Esophagus mucosa (tissue), 1 donor: ENCODE results near the gene ARSH. TPM values are rescaled to one million over a fixed set of nuclear protein-coding genes. Genes with fewer than 3 reads are reported as not detected.
A peak's percentile ranks its signal among the peaks of the same experiment; 100 is the strongest.
"Not testable (repeated sequence)": the region's sequence is repeated elsewhere in the genome, so short reads cannot be mapped to it uniquely, and the experiment has no call there.

Experiments used
- ATAC-seq: fragments of 200-7000 bp; cut with Tn5 transposase; one replicate; pipeline ENCODE4 v1.9.1; 2020
- total RNA-seq: library from RNA; stranded (reverse); gene quantifications from one replicate; pipeline ENCODE4 v1.2.4, GENCODE V29; 2023
- donor health status: DM: yes; HTN: yes; CAD: no.

Gene ARSH, protein sequence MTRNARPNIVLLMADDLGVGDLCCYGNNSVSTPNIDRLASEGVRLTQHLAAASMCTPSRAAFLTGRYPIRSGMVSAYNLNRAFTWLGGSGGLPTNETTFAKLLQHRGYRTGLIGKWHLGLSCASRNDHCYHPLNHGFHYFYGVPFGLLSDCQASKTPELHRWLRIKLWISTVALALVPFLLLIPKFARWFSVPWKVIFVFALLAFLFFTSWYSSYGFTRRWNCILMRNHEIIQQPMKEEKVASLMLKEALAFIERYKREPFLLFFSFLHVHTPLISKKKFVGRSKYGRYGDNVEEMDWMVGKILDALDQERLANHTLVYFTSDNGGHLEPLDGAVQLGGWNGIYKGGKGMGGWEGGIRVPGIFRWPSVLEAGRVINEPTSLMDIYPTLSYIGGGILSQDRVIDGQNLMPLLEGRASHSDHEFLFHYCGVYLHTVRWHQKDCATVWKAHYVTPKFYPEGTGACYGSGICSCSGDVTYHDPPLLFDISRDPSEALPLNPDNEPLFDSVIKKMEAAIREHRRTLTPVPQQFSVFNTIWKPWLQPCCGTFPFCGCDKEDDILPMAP
- 0.40 TPM for total RNA-seq

GRCh38 chrX:3006495-3006894 lies at the start of gene ARSH:
Gene ARSH (plus strand): TSS chrX:3006546. CDS start chrX:3006613, 67 bp downstream.
- ATAC-seq = no peak

- no peak for ATAC-seq
Observed at GRCh38 chrX:2958199-2958598, 48.1 kb upstream of the ARSH start.

DNA sequence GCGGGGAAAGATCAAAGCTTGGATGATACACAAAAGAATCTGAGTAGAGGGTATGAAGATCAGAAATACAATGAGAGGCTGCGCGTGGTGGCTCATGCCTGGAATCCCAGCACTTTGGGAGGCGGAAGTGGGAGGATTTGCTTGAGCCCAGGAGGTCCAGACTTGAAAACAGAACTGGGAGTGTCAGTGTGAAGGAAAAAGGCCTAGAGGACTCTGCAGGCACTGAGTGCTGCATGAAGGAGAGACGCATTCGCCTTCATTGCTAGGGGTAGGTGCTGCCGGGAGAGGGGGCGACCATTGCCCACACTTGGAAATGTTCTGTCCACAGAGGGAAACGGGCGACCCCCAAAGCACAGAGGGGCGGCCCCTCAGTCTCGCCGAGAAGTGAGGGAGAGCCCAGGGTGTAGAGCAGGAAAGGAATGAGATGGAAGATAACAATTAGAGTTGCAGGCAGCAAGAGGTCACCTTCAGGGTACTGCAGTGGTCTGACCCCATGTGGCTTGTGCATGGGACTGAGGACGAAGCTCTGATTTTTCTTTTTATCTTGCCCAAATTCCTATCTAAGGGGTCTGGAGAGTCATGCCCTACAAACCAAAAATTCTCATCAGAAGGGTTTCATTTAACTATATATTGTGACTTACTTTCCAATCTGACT lies 45.4 kb upstream of the ARSH start:
- no peak for ATAC-seq

- no peak for ATAC-seq
Observed at GRCh38 chrX:2962381-2962780, 44.0 kb upstream of the ARSH start.

- not testable (repeated sequence) for ATAC-seq
Observed at GRCh38 chrX:2963449-2963848, 42.9 kb upstream of the ARSH start.

DNA sequence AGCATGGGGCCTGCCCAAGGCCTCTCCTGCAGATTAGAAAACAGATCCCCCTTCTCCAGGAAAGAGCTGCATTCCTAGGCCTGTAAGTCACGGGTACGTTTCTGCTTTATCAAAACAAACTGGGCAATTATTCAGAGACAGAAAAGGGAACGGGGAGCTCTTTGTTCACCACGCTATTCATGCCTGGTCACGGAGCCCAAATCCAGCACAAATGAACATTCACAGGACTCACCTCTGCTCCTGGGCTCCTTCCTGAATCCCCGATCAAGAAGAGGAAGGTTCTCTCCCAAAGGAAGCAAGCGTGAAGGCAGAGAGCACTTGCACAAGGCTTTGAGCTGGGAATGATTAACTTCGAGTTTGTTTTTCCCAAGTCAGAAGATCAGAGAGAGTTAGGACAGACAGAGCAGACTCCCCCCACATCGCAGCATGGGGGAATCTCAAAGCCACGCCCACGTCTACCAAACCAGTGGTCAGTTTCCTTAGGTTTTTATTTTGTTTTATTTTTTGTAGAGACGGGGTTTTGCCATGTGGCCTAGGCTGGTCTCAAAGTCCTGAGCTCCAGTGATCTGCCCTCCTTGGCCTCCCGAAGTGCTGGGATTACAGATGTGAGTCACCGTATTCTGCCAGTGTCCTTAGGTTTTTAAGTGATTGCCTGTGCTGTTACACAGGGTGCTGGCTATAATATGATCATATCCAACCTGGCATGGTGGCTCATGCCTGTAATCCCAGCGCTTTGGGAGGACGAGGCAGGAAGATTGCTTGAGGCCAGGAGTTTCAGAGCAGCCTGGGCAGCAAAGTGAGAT lies 42.2 kb upstream of the ARSH start:
- ATAC-seq = not testable (repeated sequence)

- ATAC-seq = no peak
Observed at GRCh38 chrX:2965965-2966364, 40.4 kb upstream of the ARSH start.

DNA sequence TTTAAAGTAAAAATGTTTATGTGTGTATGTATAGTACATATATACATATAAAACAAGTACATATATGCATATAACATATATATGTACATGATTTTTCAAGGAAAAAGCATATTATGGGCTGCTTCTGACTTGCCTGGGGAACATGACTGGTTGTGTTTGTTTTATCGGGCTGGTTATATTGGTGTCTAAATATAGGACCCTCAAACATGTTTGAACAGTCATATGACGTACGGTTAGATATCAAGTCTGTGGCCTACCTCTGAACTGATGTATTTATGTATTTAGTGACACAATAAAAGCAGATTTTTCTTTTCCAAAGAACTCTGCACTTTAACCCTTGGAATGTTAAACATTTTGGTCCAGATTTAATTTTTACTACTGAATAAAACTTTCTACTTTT lies 39.3 kb upstream of the ARSH start:
- no peak for ATAC-seq

DNA sequence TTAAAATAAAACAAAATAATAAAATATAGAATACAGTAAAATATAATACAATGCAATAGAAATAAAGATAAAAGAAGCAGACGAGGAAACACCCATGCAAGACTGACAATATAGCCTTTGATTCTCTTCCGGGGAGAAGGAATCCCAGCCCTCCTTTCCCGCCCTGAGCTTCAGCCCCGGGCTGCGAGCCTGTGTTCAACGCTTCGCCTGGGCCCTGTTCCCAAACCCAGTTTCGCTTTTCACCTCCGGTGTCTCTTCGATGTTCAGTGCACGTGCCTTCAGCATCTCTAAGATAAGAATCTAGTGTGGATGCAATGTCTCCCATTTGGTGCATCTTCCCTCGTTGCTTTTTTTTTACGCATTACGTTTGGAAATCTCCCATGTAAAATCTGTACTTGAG lies 38.8 kb upstream of the ARSH start:
- no peak for ATAC-seq

GRCh38 chrX:2967998-2968909 lies 38.1 kb upstream of the ARSH start:
- peak; percentile 38 for ATAC-seq

DNA sequence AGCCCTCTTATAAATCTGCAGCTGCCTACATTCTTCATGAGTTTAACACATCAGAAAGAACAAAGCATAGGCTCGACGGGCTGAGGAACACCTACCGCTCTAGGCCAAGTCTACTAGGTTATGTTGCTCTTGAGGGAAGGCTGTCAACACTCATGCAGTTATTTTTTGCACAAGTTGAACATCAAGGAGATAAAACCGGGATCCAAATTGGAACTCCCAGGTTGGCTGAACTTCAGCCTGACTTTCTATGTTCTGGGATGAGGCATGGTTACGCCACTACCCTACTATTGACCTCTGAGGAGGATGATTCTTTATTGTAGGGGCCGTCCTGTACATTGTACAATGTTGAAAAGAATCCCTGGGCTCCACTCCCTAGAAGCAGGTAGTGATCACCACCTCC lies 37.3 kb upstream of the ARSH start:
- ATAC-seq = no peak

GRCh38 chrX:2972391-2972790 lies 34.0 kb upstream of the ARSH start:
- no peak for ATAC-seq

GRCh38 chrX:2974961-2975360 lies 31.4 kb upstream of the ARSH start:
- no peak for ATAC-seq

GRCh38 chrX:2978639-2979038 lies 27.7 kb upstream of the ARSH start:
- not testable (repeated sequence) for ATAC-seq

DNA sequence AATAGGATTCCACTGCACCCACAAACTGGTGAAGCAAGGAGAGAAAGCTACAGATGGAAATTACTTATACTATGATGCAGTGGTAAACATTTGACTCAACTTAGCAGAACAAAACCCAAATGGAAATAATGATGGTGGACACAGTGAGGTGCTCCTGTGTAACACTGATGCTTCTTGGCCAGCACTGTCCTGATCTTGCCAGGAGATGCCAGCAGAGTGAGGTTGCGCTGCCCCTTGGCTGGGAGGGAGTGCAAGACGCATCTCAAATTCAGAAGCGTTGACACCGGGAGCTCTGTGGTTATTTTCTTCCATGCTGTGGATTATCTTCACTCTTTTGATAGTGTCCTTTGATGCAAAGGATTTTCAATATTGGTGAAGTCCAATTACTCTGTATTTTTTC lies 22.0 kb upstream of the ARSH start:
- no peak for ATAC-seq

DNA sequence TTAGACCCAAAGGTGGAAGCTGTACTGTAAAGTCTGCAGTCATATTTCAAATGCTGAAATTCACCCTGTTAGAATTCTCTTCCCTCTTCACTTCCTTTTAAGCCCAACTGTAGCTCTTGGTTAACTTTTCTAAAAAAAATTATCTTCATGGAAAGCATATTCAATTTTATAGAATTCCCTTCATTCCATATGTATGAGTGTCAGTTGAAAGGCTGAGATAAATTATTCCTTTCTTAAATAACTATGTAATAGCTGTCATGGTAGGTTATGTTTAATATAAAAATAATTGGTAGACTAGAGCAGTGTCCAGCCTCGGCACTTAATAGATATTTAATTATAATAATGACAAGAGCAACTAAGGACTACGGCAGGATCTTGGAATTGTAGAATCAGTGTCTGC lies 16.8 kb upstream of the ARSH start:
- no peak for ATAC-seq

DNA sequence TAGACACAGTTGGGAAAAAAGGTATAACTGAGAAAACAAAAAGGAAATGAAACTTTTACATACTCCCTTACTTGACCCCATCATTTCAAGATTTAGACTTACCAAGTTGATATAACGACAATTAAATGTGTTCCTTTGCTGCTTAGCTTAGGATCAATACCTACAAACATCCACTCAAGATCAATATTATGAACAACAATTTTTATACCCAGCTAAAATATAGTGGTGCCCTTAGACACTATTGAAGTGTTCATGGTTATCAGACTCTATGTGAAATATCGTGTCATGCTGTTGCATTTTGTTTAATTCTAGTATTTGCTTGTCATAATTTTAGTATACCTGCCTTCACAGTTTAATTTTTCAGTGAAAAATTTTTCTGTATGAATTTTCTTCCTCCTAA lies 4.2 kb downstream of the ARSH start:
- ATAC-seq = no peak

DNA sequence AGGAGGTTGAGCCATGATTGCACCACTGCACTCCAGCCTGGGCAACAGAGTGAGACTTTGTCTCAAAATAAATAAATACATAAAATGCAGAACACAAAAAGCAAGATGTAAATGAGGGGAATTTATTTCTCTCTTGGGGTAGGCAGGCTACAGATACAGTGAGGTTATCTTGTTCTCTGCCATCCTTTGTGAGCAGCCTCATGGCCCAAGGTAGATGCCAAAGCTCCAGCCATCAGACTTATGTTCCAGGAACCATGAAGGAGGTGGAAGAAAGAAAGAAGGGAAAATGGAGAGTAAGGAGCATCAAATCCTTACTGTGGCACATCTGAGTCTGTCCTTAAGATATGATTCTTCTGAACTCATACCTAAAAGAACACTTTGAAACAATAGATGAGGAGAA lies 11.1 kb downstream of the ARSH start:
- no peak for ATAC-seq

DNA sequence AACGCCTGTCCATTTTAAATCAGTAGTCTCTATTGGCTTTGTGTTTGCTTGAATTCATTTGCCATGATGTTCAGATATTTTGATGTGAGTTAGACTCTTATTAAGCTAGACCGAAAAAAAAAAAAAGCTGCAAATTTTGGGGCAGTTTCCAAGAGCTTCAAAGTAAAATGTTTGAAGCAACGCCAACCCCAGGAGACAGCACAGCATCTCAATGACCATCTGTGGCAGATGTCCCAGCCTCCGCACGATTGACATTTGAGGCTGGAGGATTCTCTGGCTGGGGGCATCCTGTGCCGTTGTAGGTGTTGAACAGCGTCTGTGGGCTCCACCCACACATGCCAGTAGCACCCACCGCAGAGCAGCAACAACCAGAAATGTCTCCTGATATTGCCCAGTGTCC lies 17.8 kb downstream of the ARSH start:
- ATAC-seq = no peak

DNA sequence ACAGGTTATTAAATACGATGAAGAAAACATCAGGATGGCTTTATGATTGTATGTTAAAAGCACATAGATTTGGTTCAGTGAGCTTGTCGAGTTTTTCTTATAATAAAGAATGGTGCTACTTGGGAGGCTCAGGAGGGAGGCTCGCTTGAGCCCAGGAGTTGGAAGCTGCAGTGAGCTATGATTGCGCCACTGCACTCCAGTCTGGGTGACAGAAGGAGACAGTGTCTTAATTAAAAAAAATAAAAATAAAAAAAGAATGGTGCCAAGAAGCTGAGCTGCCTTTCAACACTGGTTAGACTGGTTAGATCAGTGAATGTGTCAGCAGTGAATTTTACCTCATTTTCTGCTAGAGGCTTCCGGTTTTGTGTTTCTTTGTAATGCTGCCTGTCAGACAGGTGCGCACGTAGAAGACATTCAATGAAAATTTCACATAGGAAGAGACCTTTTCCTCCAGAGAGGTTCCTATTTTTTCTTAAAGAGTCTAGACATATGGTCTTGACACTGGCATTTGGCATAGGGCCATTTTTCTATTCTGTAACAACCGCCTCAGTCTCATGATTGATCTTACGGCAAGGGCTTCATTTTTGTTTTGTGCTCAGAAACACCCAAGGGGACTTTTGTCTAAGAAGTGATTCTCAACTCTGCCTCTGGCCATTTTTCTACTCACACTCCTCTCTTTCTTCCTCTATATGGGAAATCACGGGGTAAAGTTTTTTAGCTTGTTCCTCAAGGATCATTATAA lies 19.9 kb downstream of the ARSH start:
- peak; percentile 96 for ATAC-seq

- ATAC-seq = no peak
Observed at GRCh38 chrX:3029129-3029528, 22.8 kb downstream of the ARSH start.
